ENCODE measurements around the gene IGFBP3.

Gene IGFBP3

DNA sequence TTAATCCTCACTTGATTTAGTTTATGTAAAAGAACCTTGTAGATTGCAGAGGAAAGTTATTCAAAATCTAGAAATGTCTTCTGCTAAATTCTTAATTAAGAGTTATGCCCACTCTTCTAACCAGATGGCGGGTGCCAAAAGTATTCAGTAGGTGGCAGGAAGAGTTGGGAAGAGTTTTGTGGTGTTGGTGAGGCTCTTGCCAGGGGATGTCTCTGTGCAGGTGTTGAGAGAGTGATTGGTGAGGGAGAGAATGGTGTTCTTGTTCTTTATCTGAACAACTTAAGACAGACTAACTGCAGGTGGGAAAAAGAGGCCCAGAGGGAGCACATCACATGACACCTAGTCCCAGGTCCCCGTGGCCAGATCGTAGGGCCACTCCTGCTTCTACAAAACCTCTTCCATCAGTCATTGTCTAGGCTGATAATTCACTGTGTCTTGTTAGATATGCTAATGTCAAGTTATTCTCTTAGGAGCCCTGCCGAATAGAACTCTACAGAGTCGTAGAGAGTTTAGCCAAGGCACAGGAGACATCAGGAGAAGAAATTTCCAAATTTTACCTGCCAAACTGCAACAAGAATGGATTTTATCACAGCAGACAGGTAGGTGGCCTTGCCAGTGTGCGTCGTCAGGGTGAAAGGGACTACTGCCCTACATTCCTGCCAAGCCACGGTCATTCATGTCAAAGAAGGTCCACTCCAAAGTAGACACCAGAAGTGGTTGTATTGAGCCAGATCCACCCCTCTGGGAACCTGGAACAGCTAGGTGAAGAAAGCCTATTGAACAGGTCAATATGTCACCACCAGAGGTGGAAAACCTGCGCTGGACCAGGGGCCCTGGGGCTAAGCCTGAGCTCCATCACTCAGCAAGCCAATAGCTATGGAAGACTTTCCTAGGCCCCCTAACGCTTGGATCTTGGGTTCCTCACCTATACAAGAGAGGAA is 29.3 kb downstream of the IGFBP3 start:
- no peak for DNase-seq

DNA sequence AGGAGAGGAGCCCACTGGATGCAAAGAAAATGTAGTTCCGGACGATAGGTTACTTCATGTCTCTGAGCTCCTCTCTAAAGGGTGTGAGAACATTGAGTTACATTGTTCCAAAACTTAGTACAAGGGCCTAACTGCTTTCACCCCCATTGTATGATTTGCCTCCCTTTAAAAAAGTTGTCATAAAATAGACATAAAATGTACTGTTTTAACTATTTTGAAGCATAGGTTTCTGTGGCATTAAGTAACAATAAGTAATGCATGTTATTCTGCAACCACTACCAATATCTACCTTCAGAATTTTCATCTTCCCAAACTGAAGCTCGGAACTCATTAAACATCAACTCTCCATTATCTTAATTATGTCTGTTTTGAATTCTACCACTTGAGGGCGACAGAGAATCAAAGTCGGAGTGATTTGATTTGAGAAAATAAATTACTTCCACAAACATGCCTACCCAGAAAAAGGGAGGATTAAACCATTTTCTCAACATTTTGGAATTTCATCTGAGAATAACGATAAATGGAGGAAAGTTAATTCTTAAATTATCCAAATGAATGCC is 30.1 kb downstream of the IGFBP3 start:
- DNase-seq = peak; percentile 22 to 45

DNA sequence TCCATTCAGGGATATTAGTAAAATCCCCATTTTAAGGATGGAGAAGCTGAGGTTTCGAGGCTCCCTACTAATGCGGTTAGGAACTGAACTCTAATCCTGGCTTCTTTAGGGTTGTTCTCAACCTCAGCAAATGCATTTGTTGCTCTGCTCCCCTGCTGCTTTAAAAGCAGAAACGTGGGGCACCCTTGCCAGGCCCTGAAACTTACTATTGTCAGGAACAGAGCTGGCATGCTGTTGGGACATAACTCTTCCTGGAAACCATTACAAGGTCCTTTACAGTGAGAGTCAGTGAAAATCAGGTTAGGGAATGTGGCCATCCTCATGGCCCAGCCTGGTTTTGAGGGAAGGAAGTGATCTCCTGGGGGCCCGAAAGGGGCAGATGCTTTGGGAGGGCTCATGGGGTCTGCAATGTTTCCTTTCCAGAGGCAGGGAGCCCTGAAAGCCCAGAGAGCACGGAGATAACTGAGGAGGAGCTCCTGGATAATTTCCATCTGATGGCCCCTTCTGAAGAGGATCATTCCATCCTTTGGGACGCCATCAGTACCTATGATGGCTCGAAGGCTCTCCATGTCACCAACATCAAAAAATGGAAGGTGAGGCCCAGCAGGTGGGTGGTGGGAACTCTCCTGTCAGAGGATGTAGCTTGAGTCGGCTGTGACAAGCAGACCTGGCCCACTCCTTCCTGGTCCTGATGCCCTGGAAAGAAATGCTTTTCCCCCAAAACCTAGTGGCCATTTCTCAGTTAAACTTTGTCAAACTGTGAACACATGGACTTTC is 30.8 kb downstream of the IGFBP3 start:
- no peak for DNase-seq

DNA sequence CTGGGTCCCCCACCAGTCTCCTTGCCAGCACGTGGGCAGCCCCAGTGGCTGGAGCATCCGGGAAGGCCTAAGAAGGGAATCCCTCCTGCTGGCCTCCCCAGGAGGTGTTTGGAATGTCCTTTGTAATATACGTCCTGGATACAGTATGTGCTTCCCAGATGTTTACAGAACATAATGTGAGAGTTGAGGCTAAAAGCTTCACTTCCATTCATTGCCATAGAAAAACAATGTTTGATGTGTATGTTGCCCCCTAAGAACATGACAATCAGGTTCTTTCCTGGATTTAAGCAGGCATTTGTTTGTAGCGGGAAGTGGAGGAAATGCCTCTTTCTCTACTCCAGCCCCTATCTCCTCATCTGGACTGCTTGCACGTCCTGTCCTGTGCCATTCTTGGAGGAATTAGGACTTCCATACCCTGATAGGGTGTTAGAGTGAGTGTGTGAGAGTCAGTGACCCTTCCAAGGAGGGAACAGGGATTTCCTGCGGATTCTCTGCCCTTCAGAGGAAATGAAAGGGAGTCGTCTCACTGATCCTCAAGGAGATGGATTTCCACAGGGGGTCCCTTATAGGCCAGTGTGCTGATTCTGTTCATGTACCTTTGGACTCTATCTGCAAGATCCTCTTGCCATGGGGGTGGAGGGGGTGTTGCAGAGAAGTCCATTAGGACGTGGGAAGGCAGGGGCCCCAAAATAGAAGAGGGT is 31.6 kb downstream of the IGFBP3 start:
- DNase-seq = no peak

DNA sequence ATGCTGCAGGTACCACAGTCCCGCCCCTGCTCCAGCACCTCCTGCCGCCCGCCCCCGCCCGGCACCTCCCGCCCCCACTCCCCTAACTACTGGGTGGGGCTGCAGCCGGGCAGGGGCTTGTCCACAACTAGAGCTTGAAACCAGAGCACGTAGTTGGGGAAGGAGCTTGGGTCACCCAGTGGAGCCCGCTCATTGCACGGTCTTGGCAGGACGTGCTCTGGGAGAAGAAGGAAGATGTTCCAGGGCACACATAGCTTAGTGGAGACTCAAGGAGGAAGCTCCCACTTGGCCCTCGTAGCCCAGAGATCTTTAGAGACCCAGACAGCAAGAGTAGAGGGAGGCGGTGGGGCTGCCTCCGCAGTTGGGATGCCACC is 32.1 kb downstream of the IGFBP3 start:
- no peak for DNase-seq

DNA sequence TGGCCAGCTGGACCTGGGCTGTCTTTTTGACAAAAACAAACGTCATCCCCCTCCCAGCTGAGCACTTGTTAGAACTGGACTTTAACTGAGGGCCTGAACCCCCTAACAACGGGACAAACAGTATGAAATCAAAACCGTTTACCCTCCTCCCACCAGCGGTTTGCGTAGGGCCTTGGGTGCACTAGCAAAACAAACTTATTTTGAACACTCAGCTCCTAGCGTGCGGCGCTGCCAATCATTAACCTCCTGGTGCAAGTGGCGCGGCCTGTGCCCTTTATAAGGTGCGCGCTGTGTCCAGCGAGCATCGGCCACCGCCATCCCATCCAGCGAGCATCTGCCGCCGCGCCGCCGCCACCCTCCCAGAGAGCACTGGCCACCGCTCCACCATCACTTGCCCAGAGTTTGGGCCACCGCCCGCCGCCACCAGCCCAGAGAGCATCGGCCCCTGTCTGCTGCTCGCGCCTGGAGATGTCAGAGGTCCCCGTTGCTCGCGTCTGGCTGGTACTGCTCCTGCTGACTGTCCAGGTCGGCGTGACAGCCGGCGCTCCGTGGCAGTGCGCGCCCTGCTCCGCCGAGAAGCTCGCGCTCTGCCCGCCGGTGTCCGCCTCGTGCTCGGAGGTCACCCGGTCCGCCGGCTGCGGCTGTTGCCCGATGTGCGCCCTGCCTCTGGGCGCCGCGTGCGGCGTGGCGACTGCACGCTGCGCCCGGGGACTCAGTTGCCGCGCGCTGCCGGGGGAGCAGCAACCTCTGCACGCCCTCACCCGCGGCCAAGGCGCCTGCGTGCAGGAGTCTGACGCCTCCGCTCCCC is 32.7 kb downstream of the IGFBP3 start, which contains the start of gene IGFBP1:
Gene IGFBP1 (plus strand): TSS at position 304 of the 808 bp plus-strand sequence. CDS start 165 bp downstream, at position 469.
- no peak for DNase-seq

DNA sequence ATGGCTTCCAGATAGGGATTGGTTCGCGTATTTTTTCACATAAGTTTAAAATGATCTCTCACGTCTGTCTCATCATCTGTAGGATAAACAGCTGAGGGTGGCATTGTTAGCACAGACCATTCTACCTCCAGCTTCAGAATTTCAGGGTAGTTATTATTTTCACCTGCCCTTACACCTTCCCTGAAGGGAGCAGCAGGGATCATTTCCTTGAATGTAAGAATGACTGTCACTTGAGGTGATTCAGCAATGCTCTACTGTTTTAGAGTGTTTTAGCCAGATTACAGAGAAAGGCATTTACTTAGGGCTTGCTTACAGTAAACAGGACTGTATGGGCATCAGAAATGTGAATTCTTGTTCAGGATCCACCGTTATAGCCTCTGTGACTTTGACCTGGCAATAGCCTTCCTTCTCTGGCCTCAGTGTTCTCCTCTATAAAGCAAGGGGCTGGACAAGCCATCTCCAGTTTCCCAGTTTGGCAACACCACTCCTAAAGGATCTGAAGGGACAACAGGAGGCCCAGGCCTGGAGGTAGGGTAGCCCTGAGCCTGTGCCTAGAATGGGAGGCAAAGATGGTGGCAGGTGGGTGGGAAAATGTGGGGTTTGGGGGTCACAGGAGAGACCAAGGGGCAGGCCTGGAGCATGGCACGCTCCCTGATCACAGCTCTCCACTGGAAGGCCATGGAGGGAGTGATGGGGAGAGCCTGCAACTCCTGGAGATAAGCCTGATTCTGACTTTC is 34.0 kb downstream of the IGFBP3 start:
- DNase-seq = no peak

DNA sequence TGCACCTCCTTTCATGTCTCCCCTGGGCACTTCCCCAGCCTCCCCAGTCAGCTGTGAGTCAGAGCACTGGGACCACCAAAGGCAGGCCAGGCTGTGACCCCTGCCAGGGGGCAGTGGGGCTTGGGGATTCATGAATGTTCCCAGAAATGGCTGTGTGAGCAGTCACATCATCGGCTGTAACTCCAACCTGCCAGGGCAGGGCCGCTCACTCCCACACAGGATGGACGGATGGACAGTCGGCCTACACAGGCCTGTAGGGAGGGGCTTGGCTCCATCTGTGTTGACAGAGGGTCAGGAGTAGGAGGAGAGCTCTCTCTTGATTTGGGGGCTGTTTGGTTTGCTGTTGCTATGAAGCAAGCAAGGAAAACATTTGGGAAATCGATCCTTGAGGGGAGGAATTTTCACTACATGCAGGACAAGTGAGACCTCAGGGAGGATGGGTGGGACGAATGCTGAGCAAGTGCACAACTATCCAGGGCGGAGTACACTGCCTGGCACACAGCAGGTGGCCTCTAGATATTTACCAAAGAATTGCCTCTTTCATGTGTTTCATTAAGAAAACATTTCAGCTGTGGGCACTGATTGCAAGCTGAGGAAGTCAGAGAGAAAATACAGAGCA is 35.7 kb downstream of the IGFBP3 start:
- no peak for DNase-seq

DNA sequence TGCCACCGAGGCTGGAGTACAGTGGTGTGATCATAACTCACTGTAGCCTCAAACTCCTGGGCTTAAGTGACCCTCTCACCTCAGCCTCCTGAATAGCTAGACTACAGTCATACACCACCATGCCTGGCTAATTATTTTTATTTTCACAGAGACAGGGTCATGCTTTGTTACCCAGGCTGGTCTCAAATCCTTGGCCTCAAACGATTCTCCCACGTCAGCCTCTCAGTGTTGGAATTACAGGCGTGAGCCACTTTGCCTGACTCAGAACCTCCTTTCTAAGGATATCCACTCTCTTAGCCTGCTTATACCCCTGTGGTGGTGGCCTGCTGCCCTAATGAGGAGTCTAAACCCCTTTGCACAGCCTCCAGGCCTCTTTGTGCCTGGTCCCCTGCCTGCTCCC is 36.9 kb downstream of the IGFBP3 start:
- no peak for DNase-seq

DNA sequence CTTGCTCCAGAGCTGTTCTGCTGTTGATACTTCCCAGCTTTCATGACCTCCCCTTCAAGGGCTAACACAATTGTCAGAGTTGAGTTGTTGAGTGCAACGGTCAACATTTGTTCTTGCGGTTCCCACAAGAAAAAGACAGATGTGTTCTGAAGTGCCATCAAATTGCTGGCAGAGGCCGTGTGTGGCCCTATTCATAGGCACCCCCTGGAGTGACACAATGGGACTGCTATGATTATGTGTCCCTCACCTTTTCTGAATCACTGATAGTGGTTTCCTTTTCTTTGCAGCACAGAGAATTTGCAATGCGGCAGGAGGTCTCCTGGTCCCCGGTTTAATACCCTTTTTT is 38.6 kb downstream of the IGFBP3 start:
- DNase-seq = no peak

DNA sequence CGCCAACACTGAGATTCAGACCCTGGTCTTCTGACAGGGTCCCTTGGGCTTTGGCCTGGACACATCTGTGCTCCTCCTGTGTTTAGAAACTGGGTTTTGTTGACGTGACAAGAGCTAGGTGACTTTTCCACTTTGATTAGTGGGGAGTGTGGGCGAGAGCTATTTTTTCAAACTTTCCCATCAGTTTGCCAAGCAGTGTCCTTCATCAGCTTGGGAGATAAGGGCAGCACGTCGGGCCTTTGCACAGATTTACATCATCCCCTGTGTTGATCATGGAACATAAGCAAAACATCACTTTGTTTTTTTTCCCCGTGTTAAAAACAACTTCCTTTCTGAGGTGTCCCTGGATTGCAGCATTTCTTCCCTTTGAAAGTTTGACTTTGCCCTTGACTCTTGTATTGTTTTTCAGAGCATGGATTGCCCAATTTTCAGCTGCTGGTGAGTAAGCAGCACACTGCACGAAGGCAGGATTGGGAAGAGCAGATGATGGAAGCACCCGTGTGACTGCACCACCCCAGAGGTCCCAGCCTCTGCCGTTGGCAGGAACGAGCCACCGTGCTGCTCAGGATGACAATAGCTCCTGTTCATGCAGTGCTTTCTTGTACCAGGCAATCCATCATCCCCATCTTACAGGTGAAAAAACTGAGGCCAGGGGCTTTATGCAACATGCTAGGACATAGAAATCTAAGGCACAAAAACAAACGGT is 39.2 kb downstream of the IGFBP3 start:
- no peak for DNase-seq

DNA sequence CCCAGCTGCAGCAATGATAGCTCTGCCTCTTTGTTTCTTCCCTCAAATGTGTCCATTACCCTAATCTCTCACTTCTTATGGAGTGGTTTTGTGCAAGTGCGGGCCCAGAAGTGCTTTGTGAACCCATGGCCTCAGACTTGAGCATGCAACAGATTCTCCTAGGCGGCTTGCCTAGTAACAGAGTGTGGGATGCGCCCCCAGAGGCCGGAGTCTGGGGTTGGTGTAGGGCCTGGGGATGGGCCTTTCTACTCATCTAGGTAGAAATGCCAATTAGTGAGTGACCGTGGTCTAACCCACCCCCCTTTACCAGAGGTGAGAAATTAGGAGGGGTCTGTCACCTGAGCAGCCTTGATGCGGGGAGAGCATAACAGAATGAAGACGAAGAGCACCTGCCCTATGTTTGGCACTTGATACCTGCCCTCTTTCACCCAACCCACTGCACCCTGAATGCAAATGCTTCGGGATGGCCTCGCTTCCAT is 39.8 kb downstream of the IGFBP3 start:
- no peak for DNase-seq

DNA sequence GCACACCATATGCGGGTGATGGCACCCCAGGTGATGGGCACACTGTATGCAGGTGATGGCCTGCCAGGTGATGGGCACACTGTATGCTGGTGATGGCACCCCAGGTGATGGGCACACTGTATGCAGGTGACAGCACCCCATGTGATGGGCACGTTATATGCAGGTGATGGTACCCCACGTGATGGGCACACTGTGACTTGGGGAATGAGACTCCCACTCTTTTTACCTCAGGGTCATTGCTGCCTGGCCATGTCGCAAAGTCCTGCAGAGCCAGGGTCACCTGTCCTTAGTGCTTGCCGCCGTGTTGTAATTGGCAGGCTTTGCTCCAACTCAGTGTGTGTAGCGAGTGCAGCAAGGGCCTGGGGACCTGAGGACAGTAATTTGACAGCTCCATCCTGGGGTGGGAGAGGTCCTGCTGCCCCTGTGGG is 40.6 kb downstream of the IGFBP3 start:
- DNase-seq = no peak

DNA sequence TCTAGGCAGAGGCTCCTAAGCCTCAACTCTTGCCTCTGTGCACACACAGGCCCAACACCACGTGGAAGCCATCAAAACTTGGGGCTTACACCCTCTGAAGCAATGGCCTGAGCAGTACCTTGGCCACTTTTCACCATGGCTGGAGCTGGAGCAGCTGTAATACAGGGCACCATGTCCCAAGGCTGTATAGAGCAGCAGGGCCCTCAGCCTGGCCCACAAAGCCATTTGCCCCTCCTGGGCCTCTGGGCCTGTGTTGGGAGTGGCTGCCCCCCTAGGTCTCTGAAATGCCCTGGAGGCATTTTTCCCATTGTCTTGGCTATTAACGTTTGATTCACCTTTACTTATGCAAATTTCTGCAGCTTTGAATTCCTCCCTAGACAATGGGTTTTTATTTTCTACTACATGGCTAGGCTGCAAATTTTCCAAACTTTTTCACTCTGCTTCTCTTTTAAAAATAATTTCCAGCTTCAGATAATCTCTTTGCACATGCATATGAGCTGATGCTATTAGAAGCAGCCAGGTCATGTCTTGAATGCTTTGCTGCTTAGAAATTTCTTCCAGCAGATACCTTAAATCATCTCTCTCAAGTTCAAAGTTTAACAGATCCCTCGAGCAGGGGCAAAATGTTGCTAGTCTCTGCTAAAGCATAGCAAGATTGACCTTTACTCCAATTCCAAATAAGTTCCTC is 42.5 kb downstream of the IGFBP3 start:
- no peak for DNase-seq

DNA sequence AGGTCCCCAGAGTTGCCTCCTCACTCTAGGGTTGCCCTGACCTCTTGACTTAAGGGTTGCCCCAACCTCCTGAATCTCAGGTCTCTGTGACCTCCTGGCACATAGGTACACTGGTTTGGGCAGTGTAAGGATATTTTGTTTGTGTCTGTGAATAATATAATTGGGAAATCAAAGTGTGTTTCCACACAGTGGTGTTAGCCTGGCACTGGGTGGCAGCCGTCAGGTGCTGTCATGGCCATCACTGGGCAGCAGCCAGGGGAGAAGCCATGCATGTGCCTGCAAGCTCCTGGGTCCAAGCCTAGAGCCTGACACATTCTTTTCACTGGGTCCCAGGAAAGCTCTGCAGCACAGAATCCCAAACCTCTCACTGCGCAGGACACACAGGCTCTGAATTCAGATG is 44.6 kb downstream of the IGFBP3 start:
- DNase-seq = no peak

DNA sequence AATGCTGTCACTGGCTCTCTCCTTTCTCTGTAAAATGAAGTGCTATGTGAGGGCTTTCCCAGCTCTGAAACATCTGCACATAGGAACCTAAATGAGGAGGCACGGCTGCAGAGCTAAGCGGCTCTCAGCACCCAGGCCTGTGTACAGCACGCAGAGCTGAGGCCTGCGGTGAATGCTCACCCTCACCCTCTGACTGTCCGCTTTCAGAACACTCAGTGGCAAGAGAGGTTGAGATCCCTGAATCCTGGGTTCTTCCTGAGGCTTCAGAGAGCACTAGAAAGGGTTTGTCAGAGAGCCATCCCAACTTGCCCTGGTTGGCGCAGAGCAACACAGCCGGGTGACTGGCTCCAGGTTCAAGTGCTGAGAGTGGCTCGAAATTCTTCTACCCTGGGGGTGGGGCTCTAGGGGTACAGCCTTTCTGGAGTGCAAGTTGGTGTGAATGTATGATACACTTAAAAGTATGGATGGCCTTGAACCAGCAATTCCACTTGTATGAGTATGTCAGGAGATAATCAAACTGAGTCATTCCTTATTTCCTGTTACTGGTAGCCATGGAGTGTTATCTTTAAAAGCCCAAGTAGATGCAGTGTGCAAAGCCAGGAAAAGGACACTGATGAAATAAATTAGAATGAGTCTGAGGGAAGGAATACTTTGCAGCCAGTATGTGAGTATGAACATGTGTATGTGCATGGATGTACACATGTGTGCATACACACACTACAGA is 46.5 kb downstream of the IGFBP3 start:
- DNase-seq = no peak

DNA sequence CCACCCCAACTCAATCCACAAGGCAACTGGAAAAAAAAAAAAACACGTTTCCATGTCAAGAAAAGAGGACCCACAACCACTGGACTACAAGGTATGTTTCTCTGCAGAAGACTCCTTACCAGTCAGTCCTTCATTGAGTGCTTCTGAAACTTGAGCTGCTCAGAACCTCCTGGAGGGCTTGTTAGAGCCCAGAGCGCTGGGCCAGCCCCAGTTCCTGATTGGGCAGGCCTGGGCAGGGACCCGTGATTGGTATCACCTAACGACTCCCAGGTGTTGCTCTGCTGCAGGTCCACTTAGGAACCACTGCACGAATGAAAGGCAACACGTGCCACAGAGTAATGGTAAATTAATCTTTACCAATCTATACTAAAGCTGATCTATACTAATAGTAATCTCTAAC is 47.7 kb downstream of the IGFBP3 start:
- DNase-seq = no peak

DNA sequence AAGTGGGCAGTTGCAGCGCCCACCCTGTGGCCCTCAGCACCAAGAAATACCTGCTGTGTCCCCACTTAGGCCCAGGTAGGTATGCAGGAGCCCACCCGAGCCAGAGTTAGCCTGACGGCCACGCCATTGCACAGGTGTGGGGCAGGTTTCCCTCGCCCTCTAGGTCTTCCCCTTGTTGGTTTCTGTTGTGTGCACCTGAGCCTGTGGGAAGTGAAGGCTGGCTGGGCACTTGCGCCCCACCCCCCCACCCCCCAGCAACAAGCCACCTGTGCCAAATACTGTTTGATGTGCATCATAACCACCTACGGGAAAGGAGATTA is 48.1 kb downstream of the IGFBP3 start, which contains the start of gene CCDC201:
Gene CCDC201 (minus strand): TSS at position 48 of the 320 bp plus-strand sequence. CDS start 75 bp downstream, outside the sequence.
- no peak for DNase-seq
